ENCODE measurements around the gene TEPSIN.

TEPSIN gene

DNA sequence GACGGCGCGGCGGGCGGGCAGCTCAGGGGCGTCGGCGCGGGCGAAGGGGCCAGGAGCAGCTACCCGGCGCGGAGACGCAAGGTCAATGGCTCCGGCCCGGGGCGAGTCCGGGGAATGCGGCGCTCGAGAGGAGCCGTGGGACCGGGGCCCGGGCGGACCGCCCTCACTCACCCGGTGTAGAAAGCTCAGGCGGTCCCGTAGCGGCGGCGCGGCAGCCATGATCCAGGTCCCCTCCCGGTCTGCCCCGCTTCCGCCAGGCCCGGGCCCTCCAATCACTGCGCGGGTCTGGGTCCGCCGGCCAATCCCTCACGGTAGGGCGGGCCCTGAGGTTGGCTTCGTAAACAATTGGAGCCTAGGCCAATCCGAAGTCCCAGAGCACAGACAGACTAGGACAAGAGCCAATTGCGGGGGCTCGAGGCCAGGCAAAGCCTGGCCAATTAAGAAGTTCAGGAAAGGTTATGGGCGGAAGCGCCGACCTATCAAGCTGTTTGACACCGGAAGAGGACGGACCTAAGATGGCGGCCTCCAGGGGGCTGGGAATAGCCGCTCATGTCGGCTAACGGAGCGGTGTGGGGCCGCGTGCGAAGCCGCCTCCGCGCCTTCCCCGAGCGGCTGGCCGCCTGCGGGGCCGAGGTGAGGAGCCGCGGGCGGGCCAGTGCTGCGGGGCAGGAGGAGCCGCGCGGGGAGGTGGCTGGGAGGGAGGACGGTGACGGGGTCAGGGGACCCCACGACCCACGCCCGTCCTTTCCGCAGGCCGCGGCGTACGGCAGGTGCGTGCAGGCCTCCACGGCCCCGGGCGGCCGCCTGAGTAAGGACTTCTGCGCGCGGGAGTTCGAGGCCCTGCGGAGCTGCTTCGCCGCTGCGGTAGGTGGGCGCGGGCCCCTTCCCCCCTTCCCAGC lies at the start of gene TEPSIN, which contains the start of gene NDUFAF8:
Gene TEPSIN, minus strand, starts transcription at position 241 of the 899 bp plus-strand sequence. Its CDS starts 22 bp downstream, at position 219.
Gene NDUFAF8, plus strand, starts transcription at position 504 of the 899 bp plus-strand sequence. Its CDS starts 46 bp downstream, at position 550.
- DNase-seq (ENCODE audit: low spot score): peak; percentile 97

DNA sequence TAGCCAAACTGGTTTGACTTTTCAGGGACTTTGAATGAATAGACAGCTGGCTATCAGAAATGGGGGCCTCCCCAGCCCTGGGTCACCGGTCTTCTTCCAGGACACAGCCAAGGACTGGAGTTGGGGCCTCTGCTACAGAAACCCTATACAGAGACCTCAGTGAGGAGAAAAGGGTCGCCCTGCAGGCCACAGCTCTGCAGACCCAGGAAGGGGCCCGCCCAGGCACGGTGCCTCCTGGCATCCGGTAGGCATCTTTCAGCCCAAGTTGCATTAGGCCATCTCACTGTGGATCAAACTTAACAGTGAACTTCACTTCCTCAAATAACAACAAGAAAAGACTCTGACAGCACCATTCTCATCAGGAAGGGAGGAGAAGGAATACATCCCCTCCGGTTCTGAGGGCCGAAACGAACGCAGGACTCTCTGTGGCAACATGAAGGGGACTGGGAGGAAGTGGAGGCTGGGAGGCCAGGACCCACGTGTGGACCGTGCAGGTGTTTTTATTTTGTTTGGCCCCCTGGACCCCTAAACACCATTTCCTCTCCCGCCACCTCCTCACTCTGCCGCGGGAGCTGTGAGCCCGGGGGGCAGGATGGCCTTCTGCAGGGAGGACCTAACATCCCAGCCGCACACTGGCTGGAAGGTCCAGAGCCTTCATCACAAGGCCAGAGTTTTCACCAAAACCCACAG lies 49.0 kb upstream of the TEPSIN start:
- no peak for DNase-seq (ENCODE audit: low spot score)

DNA sequence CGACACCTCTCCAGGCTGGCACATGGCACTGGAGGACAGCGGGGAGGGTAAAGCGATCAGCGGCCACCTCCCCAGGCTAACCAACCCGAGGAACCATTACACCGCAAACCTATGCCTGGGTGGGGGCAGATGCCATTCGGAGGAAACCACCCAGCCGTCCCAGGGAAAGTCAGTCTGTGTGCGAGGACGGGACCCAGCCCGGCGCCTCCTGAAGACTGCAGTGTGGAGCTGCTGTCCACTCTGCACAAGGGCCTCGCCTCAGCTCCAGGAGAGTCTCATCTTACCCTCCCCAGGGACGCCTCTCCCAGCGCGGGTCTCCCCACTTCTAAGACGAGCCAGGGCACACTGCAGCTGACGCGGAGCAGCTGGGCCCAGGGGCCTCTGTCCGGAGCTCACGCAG lies 48.3 kb upstream of the TEPSIN start:
- no peak for DNase-seq (ENCODE audit: low spot score)

DNA sequence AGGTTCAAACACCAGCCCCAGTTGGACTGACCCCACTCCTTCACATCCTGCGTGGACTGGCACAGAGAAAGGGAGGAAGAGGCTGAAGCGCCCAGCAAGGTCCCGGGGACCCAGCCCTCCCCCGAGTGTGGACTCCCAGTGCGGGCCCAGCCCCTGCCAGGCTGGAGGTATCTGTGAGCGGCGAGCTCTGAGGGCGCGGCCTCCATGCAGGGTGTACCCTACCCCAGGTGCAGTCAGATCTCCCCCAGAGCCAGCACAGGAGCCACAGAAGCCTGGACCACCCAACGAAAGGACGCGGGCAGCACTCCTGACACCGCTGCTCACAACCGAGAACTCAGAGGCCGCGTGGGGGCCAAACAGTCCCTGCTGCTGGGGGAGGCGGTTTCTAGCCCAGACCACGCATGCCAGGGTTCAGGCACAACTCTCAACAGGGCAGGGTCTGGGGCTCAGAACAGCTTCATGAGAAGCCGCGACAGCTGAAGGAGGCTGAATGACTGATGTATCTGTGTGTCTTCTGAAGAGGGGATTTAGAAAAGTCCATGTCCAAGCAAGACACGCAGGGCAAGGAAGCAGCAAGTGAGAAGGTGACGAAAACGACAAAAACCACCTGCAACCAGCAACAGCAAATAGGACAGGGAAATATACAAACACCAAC lies 47.8 kb upstream of the TEPSIN start:
- DNase-seq (ENCODE audit: low spot score): no peak

DNA sequence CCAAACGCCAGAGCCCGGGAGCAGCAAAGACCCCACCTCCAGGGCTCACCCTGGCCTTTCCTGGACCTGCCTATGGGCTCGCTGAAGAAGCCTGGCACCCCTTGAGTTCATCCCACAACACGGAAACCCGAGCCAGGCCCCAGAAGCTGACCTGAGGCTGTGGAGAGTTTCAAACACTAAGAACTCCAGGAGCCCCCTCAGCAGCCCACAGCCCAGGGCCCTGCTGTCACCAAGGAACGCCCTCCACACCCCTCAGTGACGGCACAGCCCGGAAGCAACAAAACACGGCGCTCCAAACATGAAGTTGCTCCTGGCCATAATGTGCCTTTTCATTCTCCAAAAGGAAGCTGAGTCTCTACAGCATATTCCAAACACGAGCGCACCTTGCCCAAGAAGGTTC lies 47.0 kb upstream of the TEPSIN start:
- DNase-seq (ENCODE audit: low spot score): no peak

DNA sequence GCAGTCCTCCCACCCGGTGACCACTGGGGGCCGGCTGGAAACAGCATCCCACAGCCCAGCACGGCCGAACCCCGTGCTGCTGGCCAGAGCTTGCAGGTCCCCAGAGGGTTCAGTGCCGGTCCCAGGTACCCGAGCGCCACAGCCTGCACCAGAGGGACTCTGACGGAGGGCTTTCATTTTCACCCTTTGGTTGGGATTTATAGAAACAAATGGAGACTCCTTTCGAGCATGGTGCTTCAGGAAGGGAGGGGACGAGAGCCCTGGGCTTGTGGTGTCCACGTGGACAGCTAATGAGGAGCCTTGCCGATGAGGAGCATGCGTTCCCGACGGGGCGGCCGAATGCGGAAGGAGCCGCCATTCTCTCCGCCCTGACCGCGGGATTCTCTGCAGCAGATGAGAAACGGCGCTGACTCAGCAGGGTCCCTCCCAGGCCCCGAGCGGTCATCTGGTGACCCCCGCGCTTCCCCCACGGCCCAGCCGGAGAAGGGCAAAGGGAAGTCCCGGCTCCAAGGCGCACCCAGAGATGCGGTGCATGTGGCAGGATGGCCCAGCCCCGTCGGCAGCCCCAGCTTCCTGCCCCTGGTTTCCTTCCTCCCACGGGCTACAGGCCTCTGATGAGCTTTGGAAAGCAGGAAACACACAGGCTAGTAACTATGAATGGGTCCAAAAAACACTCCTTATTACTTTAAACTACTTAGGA lies 46.5 kb upstream of the TEPSIN start:
- DNase-seq (ENCODE audit: low spot score): peak; percentile 56

GRCh38 chr17:81282876-81283275 lies 44.0 kb upstream of the TEPSIN start:
- no peak for DNase-seq (ENCODE audit: low spot score)

DNA sequence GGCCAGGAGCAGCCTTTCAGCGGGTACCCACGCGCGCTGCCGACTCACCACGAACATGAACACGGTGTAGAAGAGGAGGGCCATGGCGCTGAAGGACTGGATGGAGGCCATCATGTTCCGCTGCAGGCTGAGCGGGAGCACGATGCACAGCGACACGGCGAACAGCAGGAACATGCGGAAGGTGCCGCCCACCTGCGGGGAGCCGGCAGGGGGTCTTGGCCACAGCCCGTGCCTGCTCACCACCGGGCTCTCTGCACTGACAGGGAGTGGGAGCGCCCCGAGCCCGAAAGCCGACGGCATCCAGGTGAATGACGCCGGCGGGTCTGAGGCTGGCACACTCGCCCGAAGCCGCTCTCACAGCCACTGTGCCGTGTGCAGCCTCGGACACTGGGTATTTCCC lies 43.3 kb upstream of the TEPSIN start:
- DNase-seq (ENCODE audit: low spot score): no peak

DNA sequence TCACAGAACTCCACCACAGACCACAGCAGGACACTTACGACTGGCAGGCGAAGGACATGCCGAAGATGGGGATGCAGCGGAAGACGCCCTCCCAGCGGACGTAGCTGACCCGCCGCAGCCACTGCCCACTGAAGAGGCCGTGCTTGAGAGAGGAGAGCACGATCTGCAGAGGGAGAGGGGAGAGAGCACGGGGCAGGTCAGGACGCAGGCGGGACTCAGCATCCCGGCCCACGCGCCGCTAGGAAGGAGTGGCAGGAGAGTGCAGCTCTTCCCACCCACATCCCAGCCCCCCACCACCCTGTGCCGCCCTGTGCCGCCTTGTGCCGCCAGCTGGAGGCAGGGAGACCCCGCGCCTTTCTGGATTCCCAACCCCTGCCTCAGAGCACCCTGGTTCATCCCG lies 41.7 kb upstream of the TEPSIN start:
- no peak for DNase-seq (ENCODE audit: low spot score)

- DNase-seq (ENCODE audit: low spot score): no peak
Measured at GRCh38 chr17:81279278-81280275, 40.7 kb upstream of the TEPSIN start.

GRCh38 chr17:81278831-81279230 lies 40.0 kb upstream of the TEPSIN start:
- DNase-seq (ENCODE audit: low spot score): no peak

DNA sequence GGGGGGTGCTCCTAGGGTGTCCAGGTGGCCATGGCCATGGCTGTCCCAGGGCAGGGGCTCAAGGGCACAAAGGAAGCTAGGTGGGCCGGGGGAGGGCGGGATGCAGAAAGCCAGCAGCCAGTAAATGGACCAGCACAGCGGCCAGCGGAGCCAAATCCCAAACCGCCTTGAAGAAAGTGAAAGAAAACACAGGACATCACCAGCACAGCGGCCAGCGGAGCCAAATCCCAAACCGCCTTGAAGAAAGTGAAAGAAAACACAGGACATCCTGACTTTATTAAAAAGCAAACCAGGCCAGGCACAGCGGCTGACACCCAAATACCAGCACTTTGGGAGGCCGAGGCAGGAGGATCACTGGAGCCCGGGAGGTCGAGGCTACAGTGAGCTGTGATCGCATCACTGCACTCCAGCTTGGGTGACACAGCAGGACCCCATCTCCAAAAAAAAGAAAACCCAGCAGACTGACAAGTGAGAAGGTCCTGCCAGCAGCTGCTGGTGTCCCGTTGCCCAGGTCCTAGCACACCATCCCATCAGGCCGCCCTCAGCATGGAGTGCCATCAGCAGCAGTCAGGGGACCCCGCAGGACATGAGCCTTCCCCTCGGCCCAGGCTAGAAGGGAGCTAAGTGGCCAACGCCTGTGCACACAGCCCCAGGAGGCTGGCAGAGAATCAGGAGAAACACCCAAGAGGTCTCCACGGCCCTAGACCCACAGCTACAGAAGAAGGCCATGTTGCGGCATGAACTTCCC lies 39.3 kb upstream of the TEPSIN start:
- no peak for DNase-seq (ENCODE audit: low spot score)

DNA sequence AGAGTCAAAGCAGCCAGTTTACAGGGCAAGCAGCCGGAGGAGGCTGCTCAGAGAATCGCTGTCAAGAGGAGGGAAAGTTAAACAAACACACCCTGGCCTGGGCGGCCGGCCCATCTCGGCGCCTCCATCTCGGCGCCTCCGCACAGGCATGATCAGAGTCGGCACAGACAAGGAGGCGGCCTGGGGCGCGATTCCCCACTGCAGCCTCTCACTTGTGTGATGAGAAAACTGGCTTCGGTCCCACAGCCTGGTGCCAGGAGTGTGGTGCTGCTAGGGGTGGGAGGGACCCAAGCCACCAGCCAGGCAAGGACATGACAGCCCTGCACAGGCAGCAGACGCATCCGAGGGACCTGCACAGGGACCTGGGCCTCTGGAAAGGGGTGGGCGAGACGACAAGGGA lies 38.6 kb upstream of the TEPSIN start:
- no peak for DNase-seq (ENCODE audit: low spot score)

- DNase-seq (ENCODE audit: low spot score): no peak
Measured at GRCh38 chr17:81276781-81277180, 37.9 kb upstream of the TEPSIN start.

DNA sequence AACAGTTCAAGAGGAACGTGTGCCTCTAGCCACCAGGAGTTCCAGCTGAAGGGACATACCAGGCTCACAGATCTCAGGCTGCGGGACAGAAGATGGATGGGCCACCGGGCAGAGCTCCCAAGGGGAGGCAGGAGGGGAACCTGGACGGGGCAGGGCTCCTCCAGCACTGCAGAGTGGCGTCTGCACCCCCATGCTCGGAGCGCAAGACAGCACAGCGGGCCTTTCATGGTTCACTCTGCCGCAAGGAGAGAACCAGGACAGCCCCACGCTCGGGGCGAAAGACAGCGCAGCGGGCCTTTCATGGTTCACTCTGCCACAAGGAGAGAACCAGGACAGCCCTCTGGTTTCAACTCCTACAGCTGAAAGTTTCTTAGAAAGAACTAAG lies 35.6 kb upstream of the TEPSIN start:
- DNase-seq (ENCODE audit: low spot score): no peak

GRCh38 chr17:81273698-81274470 lies 35.0 kb upstream of the TEPSIN start:
- DNase-seq (ENCODE audit: low spot score): no peak

GRCh38 chr17:81272616-81273015 lies 33.8 kb upstream of the TEPSIN start:
- no peak for DNase-seq (ENCODE audit: low spot score)

DNA sequence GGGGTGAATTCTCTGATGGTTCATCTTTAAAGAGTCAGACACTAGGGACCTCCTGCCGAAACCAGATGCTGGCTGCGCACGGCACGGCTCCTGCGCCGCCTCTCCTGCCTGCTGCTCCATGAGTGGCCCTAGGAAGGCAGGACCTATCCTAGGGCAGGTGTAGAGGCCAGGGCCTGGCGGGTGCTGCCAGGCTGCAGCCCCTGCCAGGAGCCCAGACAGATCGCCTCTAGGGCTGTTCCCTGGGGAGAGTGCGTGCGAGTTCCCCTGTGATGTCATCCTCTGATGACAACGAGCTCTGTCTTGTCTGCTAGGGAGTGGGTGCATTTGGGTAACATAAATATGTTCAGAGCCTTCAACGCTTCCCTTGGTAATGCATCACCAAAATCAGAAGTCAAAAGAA lies 32.4 kb upstream of the TEPSIN start:
- DNase-seq (ENCODE audit: low spot score): no peak

GRCh38 chr17:81270279-81270678 lies 31.4 kb upstream of the TEPSIN start:
- DNase-seq (ENCODE audit: low spot score): no peak
